ENCODE measurements around the gene SPSB1. TPM values are rescaled to one million over a fixed set of nuclear protein-coding genes. Genes with fewer than 3 reads are reported as not detected.

SPSB1 gene
- total RNA-seq, 4 donors from 2014 or later: 69.3 to 168 (median 94.1) TPM

DNA sequence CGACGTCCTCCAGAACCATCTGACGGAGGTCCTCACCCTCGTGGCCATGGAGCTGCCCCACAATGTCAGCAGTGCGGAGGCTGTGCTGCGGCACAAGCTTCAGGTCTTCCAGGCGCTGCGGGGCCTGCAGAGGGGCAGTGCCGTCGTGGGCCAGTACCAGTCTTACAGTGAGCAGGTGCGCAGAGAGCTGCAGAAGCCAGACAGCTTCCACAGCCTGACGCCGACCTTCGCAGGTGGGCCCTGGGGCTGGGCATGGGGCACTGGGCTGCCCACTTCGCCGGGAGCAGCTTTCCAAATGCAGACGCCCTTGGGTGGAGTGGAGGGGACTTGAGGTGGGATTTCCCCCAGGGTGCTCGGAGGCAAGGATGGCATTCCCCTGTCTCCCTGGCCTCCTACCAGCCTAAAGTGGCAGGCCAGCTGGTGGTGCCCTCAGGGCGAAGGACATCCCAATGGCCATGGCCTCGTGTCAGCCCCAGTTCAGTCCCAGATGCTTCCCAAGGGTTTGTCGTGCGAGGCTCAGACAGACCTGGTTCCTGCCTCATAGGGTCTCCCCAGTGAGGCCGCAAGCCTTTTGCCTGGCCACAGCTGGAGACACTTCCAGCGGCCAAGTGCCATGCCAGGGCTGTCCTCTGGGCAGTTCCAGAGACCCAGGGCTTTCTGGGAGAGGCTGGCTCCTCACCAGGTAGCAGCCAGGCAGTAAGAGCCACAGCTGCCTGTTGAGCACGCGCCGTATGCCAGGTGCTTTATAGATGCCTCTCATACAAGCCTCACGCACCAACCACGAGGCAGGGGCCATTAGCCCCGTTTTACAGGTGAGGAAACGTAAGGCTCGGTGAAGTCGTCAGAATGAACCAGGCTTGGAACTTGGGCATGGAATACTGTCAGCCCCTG, 30.4 kb upstream of the SPSB1 start:
- Histone ChIP-seq H3K36me3 (peaks cover 0 to 50% (median 0%) of the 10 kb centered on the region in 3 donors), H3K27me3 (no peaks in the 10 kb centered on the region), H3K9me3 (no peaks in the 10 kb centered on the region), H3K27ac (no peak overlapping the region), H3K4me1 (no peaks in the 10 kb centered on the region), H3K4me3 (no peak overlapping the region)
- TF ChIP-seq, protein P1, sequence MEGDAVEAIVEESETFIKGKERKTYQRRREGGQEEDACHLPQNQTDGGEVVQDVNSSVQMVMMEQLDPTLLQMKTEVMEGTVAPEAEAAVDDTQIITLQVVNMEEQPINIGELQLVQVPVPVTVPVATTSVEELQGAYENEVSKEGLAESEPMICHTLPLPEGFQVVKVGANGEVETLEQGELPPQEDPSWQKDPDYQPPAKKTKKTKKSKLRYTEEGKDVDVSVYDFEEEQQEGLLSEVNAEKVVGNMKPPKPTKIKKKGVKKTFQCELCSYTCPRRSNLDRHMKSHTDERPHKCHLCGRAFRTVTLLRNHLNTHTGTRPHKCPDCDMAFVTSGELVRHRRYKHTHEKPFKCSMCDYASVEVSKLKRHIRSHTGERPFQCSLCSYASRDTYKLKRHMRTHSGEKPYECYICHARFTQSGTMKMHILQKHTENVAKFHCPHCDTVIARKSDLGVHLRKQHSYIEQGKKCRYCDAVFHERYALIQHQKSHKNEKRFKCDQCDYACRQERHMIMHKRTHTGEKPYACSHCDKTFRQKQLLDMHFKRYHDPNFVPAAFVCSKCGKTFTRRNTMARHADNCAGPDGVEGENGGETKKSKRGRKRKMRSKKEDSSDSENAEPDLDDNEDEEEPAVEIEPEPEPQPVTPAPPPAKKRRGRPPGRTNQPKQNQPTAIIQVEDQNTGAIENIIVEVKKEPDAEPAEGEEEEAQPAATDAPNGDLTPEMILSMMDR (IDR thresholded peaks at IDR 0.05): no peak
- no peak for TF ChIP-seq POLR2A (IDR thresholded peaks at IDR 0.05)
- DNase-seq: no peak

- peaks cover 0 to 50% (median 0%) of the 10 kb centered on the region in 3 donors for H3K36me3 ChIP-seq
- DNase-seq: no peak
Measured at GRCh38 chr1:9263276-9263855, 29.3 kb upstream of the SPSB1 start.

DNA sequence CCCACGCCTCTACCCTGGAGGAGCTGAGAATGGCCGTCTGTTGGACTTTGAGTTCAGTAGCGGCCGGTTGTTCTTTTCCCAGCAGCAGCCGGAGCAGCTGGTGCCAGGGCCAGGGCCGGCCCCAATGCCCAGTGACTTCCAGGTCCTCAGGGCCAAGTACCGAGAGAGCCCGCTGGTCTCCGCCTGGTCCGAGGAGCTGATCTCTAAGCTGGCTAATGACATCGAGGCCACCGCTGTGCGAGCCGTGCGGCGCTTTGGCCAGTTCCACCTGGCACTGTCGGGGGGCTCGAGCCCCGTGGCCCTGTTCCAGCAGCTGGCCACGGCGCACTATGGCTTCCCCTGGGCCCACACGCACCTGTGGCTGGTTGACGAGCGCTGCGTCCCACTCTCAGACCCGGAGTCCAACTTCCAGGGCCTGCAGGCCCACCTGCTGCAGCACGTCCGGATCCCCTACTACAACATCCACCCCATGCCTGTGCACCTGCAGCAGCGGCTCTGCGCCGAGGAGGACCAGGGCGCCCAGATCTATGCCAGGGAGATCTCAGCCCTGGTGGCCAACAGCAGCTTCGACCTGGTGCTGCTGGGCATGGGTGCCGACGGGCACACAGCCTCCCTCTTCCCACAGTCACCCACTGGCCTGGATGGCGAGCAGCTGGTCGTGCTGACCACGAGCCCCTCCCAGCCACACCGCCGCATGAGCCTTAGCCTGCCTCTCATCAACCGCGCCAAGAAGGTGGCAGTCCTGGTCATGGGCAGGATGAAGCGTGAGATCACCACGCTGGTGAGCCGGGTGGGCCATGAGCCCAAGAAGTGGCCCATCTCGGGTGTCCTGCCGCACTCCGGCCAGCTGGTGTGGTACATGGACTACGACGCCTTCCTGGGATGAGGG, 28.5 kb upstream of the SPSB1 start:
- DNase-seq: no peak
- no peaks in the 10 kb centered on the region for H3K9me3 ChIP-seq
- no peaks in the 10 kb centered on the region for H3K4me1 ChIP-seq
- H3K4me3 ChIP-seq: no peak overlapping the region
- no peak overlapping the region for H3K27ac ChIP-seq
- no peaks in the 10 kb centered on the region for H3K27me3 ChIP-seq
- peaks cover 0 to 54% (median 0%) of the 10 kb centered on the region in 3 donors for H3K36me3 ChIP-seq
- TF ChIP-seq, protein P1 (IDR thresholded peaks at IDR 0.05): no peak
- TF ChIP-seq POLR2A (IDR thresholded peaks at IDR 0.05): no peak

More at GRCh38 chr1:9263276-9263855, 29.3 kb upstream of the SPSB1 start:
- Histone ChIP-seq H3K4me1 (no peaks in the 10 kb centered on the region), H3K27ac (no peak overlapping the region), H3K27me3 (no peaks in the 10 kb centered on the region), H3K4me3 (no peak overlapping the region), H3K9me3 (no peaks in the 10 kb centered on the region)
- no peak for TF ChIP-seq POLR2A (IDR thresholded peaks at IDR 0.05)
- TF ChIP-seq, protein P1 (IDR thresholded peaks at IDR 0.05): no peak

DNA sequence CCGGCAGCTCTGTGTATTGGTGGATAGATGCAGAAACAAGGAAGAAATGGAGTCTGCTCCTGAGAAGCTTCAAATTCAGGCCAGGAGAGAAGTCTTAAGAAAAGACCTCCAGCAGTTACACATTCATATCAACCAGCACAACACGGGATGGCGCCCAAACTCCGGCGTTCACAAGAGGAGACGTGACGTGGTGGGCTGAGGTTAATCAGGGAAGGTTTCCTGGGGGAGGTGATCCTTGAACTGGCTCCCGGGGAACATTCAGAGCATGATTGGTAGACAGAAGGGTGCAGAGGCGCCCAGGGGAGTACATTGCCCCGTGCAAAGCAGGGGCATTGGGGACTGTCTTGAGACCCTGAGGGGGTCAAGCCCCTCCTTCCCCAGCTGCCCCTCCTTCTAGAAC, 27.7 kb upstream of the SPSB1 start:
- TF ChIP-seq, protein P1 (IDR thresholded peaks at IDR 0.05): no peak
- no peak for TF ChIP-seq POLR2A (IDR thresholded peaks at IDR 0.05)
- H3K4me3 ChIP-seq: no peak overlapping the region
- no peak overlapping the region for H3K27ac ChIP-seq
- DNase-seq: no peak
- no peaks in the 10 kb centered on the region for H3K27me3 ChIP-seq
- H3K36me3 ChIP-seq: peaks cover 0 to 55% (median 0%) of the 10 kb centered on the region in 3 donors
- H3K4me1 ChIP-seq: no peaks in the 10 kb centered on the region
- no peaks in the 10 kb centered on the region for H3K9me3 ChIP-seq

DNA sequence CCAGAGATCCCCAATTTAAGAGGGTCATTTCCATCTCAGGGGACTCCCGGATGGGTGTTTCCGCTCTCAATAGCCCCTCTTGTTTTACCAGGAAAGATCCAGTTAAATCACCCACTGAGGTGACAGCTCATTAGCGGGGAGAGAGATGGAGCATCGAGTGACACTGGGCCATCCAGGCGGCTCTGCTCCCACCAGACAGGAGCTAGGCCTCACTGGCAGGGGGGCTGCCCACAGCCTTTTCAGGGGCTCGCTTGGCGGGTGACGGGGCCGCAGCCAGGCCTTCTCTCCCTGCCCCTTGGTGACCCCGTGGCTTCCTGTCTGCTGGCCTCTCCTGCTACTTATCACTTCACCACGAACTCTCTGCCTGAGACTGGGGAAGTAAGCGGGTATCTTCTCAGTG, 26.7 kb upstream of the SPSB1 start:
- no peak overlapping the region for H3K4me3 ChIP-seq
- peaks cover 0 to 55% (median 0%) of the 10 kb centered on the region in 3 donors for H3K36me3 ChIP-seq
- TF ChIP-seq, protein P1 (IDR thresholded peaks at IDR 0.05): no peak
- no peak for TF ChIP-seq POLR2A (IDR thresholded peaks at IDR 0.05)
- H3K27me3 ChIP-seq: no peaks in the 10 kb centered on the region
- no peaks in the 10 kb centered on the region for H3K9me3 ChIP-seq
- DNase-seq: no peak
- H3K27ac ChIP-seq: no peak overlapping the region
- H3K4me1 ChIP-seq: no peaks in the 10 kb centered on the region

Data from Peyer's patch (tissue), 4 donors.